ENCODE measurements around the gene FRMD4A.
A peak's percentile ranks its signal among the peaks of the same experiment; 100 is the strongest.

The FRMD4A gene

GRCh38 chr10:14025283-14026189, 305.2 kb downstream of the FRMD4A start:
- no peak for DNase-seq (ENCODE audit: low read depth)
- no peak for TF ChIP-seq CTCF (conservative IDR thresholded peaks at IDR 0.05; ENCODE audit: control insufficient read depth, insufficient read depth, low read depth, low read length)
- H3K4me3 ChIP-seq (ENCODE audit: control insufficient read depth, low read depth, low read length) = no peak overlapping the region

- no peak overlapping the region for H3K4me3 ChIP-seq (ENCODE audit: control insufficient read depth, low read depth, low read length)
- TF ChIP-seq CTCF (conservative IDR thresholded peaks at IDR 0.05; ENCODE audit: control insufficient read depth, insufficient read depth, low read depth, low read length) = no peak
- no peak for DNase-seq (ENCODE audit: low read depth)
Measured at GRCh38 chr10:14024329-14025202, 306.2 kb downstream of the FRMD4A start.

GRCh38 chr10:14023673-14024328, 306.9 kb downstream of the FRMD4A start:
- TF ChIP-seq CTCF (conservative IDR thresholded peaks at IDR 0.05; ENCODE audit: control insufficient read depth, insufficient read depth, low read depth, low read length) = no peak
- no peak overlapping the region for H3K4me3 ChIP-seq (ENCODE audit: control insufficient read depth, low read depth, low read length)
- DNase-seq (ENCODE audit: low read depth) = no peak

- DNase-seq (ENCODE audit: low read depth) = peak; percentile 37
- H3K4me3 ChIP-seq (ENCODE audit: control insufficient read depth, low read depth, low read length) = no peak overlapping the region
Measured at GRCh38 chr10:14022954-14023672, 307.6 kb downstream of the FRMD4A start.

GRCh38 chr10:14022052-14022451, 308.7 kb downstream of the FRMD4A start:
- no peak for DNase-seq (ENCODE audit: low read depth)
- no peak for TF ChIP-seq CTCF (conservative IDR thresholded peaks at IDR 0.05; ENCODE audit: control insufficient read depth, insufficient read depth, low read depth, low read length)
- H3K4me3 ChIP-seq (ENCODE audit: control insufficient read depth, low read depth, low read length) = no peak overlapping the region

More at GRCh38 chr10:14022954-14023672, 307.6 kb downstream of the FRMD4A start:
- no peak for TF ChIP-seq CTCF (conservative IDR thresholded peaks at IDR 0.05; ENCODE audit: control insufficient read depth, insufficient read depth, low read depth, low read length)
